ENCODE measurements around the gene CALD1. TPM values are rescaled to one million over a fixed set of nuclear protein-coding genes. Genes with fewer than 3 reads are reported as not detected.

Gene CALD1
- total RNA-seq, 4 donors from 2014 or later, result 1,513 to 2,575 (median 1,808) TPM

- 24 to 35% methylated on average over 2 to 3 of the region's 3 CpGs for WGBS, 2 donors (ENCODE audit: low coverage in 1 of 2)
- peaks cover 26 to 74% (median 43%) of the 10 kb centered on the region in 3 donors for H3K4me1 ChIP-seq
- H3K4me3 ChIP-seq, result no peak overlapping the region
- H3K9me3 ChIP-seq, result peaks cover 0 to 8% (median 0%) of the 10 kb centered on the region in 3 donors
- peak overlapping the region; percentile 39 to 89 (median 72) for H3K27ac ChIP-seq
- no peak for TF ChIP-seq CTCF (IDR thresholded peaks at IDR 0.05)
- no peak for TF ChIP-seq POLR2A (IDR thresholded peaks at IDR 0.05)
- TF ChIP-seq POLR2AphosphoS5 (IDR thresholded peaks at IDR 0.05), result no peak
- no peak for TF ChIP-seq EP300 (IDR thresholded peaks at IDR 0.05)
- no peak for ATAC-seq
- peaks cover 0 to 47% of the 10 kb centered on the region in 2 donors for H3K36me3 ChIP-seq
- H3K27me3 ChIP-seq, result no peaks in the 10 kb centered on the region
These were observed 120.3 kb downstream of the CALD1 start for GRCh38 chr7:134899729-134900128.

GRCh38 chr7:134900166-134900982 is 120.9 kb downstream of the CALD1 start:
- no peak for ATAC-seq
- Histone ChIP-seq H3K9me3 (peaks cover 0 to 8% (median 0%) of the 10 kb centered on the region in 3 donors), H3K36me3 (peaks cover 0 to 46% of the 10 kb centered on the region in 2 donors), H3K4me1 (peaks cover 32 to 81% (median 43%) of the 10 kb centered on the region in 3 donors), H3K27ac (peak overlapping the region; percentile 39 to 89 (median 71)), H3K4me3 (no peak overlapping the region), H3K27me3 (no peaks in the 10 kb centered on the region)
- whole genome bisulfite sequencing, 2 donors (ENCODE audit: low coverage in 1 of 2), result 76 to 77% methylated on average over 9 of the region's 9 CpGs
- TF ChIP-seq CTCF (IDR thresholded peaks at IDR 0.05) (no peak), EP300 (IDR thresholded peaks at IDR 0.05) (no peak), POLR2A (IDR thresholded peaks at IDR 0.05) (no peak), POLR2AphosphoS5 (IDR thresholded peaks at IDR 0.05) (no peak)

- no peaks in the 10 kb centered on the region for H3K9me3 ChIP-seq
- peaks cover 0 to 35% of the 10 kb centered on the region in 2 donors for H3K36me3 ChIP-seq
- WGBS, 2 donors (ENCODE audit: low coverage in 1 of 2), result 68 to 91% methylated on average over 2 to 4 of the region's 4 CpGs
- no peak for ATAC-seq
- H3K4me1 ChIP-seq, result peaks cover 32 to 92% (median 54%) of the 10 kb centered on the region in 3 donors
- TF ChIP-seq POLR2A (IDR thresholded peaks at IDR 0.05), result no peak
- TF ChIP-seq POLR2AphosphoS5 (IDR thresholded peaks at IDR 0.05), result no peak
- no peak for TF ChIP-seq EP300 (IDR thresholded peaks at IDR 0.05)
- no peak for TF ChIP-seq CTCF (IDR thresholded peaks at IDR 0.05)
- no peak overlapping the region for H3K4me3 ChIP-seq
- no peaks in the 10 kb centered on the region for H3K27me3 ChIP-seq
- peak overlapping the region; percentile 57 to 89 (median 71) for H3K27ac ChIP-seq
These were observed 122.1 kb downstream of the CALD1 start for GRCh38 chr7:134901389-134902020.

GRCh38 chr7:134902058-134902457 is 122.6 kb downstream of the CALD1 start:
- TF ChIP-seq CTCF (IDR thresholded peaks at IDR 0.05), result no peak
- H3K9me3 ChIP-seq, result no peaks in the 10 kb centered on the region
- peaks cover 32 to 98% (median 55%) of the 10 kb centered on the region in 3 donors for H3K4me1 ChIP-seq
- no peak for ATAC-seq
- peaks cover 0 to 32% of the 10 kb centered on the region in 2 donors for H3K36me3 ChIP-seq
- H3K27me3 ChIP-seq, result no peaks in the 10 kb centered on the region
- H3K27ac ChIP-seq, result peak overlapping the region; percentile 57 to 89 (median 71)
- H3K4me3 ChIP-seq, result no peak overlapping the region
- 66 to 90% methylated on average over 2 of the region's 2 CpGs for WGBS, 2 donors (ENCODE audit: low coverage in 1 of 2)
